OCI-LY7 (cell line): ENCODE results near the gene GNLY. TPM values are rescaled to one million over a fixed set of nuclear protein-coding genes. Genes with fewer than 3 reads are reported as not detected.

Experiments used
- BruUV-seq: library from RNA; stranded (reverse); fragments of 400-500 nt; replicated peaks from 2 replicates; lab custom pipeline; 2021; lab: Mats Ljungman, UMichigan
- CTCF ChIA-PET: fragments of 300-600 bp; sonication (Branson Sonifier 250); formaldehyde crosslinking; loops from one replicate; lab custom pipeline; 2022; ENCODE audit warnings: antibody characterized with exemption; ENCODE audit not compliant: unreplicated experiment; lab: Charles Lee
- POLR2A ChIA-PET: fragments of 300-600 bp; sonication (Branson Sonifier 250); formaldehyde crosslinking; loops from one replicate; lab custom pipeline; 2022; ENCODE audit warnings: antibody characterized with exemption; lab: Charles Lee
- DNase-seq: peaks from one replicate; pipeline ENCODE4 v3.0.0-alpha.2; 2015; ENCODE audit warnings: low spot score
- H2AFZ ChIP-seq: fragments of 200-600 bp; sonication (generic), shearing (Covaris generic); 2 replicates; pipeline ENCODE4 v1.6.1; 2014; ENCODE audit warnings: mild to moderate bottlenecking, antibody characterized with exemption, low read length, moderate library complexity
- H3K27ac ChIP-seq: fragments of 200-600 bp; sonication (generic); 2 replicates; pipeline ENCODE4 v1.5.1; 2014; ENCODE audit warnings: mixed run types, low read depth, mild to moderate bottlenecking, moderate library complexity, low read length, inconsistent platforms; ENCODE audit not compliant: poor library complexity, severe bottlenecking
- H3K36me3 ChIP-seq: fragments of 200-600 bp; sonication (generic); 2 replicates; pipeline ENCODE4 v1.6.1; 2014; ENCODE audit warnings: mild to moderate bottlenecking, antibody characterized with exemption, low read length, moderate library complexity, mixed read lengths; ENCODE audit not compliant: insufficient read depth
- H3K4me1 ChIP-seq: fragments of 200-600 bp; sonication (generic); 2 replicates; pipeline ENCODE4 v1.5.1; 2014; ENCODE audit warnings: mild to moderate bottlenecking, low read length; ENCODE audit not compliant: insufficient read depth, poor library complexity, severe bottlenecking
- H3K4me2 ChIP-seq: fragments of 200-600 bp; sonication (generic); 2 replicates; pipeline ENCODE4 v1.6.1; 2014; ENCODE audit warnings: mild to moderate bottlenecking, low read length
- H3K4me3 ChIP-seq: fragments of 200-600 bp; sonication (generic); 2 replicates; pipeline ENCODE4 v1.5.1; 2014; ENCODE audit warnings: mild to moderate bottlenecking, low read depth, low read length; ENCODE audit not compliant: poor library complexity, severe bottlenecking
- H3K79me2 ChIP-seq: fragments of 200-600 bp; sonication (generic); 2 replicates; pipeline ENCODE4 v1.6.1; 2016; ENCODE audit warnings: low read depth, mild to moderate bottlenecking, low read length, moderate library complexity, mixed read lengths; ENCODE audit not compliant: insufficient read depth
- H3K9me2 ChIP-seq: fragments of 200-600 bp; sonication (generic); 2 replicates; pipeline ENCODE4 v1.6.1; 2016; ENCODE audit warnings: mild to moderate bottlenecking, low read length, mixed read lengths; ENCODE audit not compliant: insufficient read depth
- H3K9me3 ChIP-seq: fragments of 200-600 bp; sonication (generic); 2 replicates; pipeline ENCODE4 v1.6.1; 2014; ENCODE audit warnings: mild to moderate bottlenecking, mixed run types, low read length, mixed read lengths
- H4K20me1 ChIP-seq: fragments of 200-600 bp; sonication (generic); 2 replicates; pipeline ENCODE4 v1.6.1; 2014; ENCODE audit warnings: mild to moderate bottlenecking, antibody characterized with exemption, low read length, moderate library complexity, mixed read lengths; ENCODE audit not compliant: insufficient read depth
- EZH2phosphoT487 ChIP-seq: fragments of 200-600 bp; sonication (generic); IDR thresholded peaks from 2 replicates; pipeline ENCODE4 v1.6.1; 2018; ENCODE audit warnings: low read depth, borderline replicate concordance, mild to moderate bottlenecking, mixed run types, antibody characterized with exemption, low read length, moderate library complexity, mixed read lengths
- intact Hi-C: fragments of 100-400 bp; cut with micrococcal nuclease; formaldehyde crosslinking; loops from one replicate; pipeline ENCODE4 v1.10.0; 2022; ENCODE audit not compliant: unreplicated experiment
- total RNA-seq, 2 experiments: library from RNA; depleted of rRNA in 1 of 2; stranded (reverse); fragments of >200 nt in 1 of 2; shearing (Covaris generic) in 1 of 2; gene quantifications; 2 replicates each; pipeline ENCODE4 v1.2.3, GENCODE V29; 2014 to 2022
- TF ChIP-seq, protein P1 (sequence below): fragments of 200-600 bp; sonication (generic); conservative IDR thresholded peaks from 2 replicates; pipeline ENCODE4 v1.5.1; 2014; ENCODE audit warnings: mild to moderate bottlenecking, antibody characterized with exemption, low read length, moderate library complexity, mixed read lengths

GNLY gene
- total RNA-seq, 2 experiments from 2014 or later = not detected

DNA sequence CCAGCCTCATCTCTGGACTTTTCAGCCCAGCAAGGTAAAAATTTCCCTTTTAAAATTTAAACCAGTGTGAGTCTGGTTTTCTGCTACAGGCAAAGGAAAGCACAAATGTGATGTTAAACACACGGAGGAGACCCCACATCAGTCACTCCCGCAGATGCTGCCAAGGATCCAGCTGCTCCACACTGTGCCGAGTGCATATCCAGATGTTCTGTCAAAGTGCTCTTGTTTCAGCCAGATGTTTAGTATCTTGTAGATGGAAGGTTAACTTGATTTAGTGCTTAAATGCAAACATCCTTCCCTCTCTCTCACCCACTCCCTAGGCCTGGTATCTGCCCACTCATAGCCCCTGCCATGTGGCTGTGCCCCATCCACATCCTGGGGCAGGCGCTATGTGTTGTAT, 43.8 kb downstream of the GNLY start:
- Histone ChIP-seq H3K4me3 (no peak overlapping the region), H3K4me1 (no peaks in the 10 kb centered on the region), H3K4me2 (no peak overlapping the region), H3K9me3 (no peaks in the 10 kb centered on the region), H3K79me2 (no peaks in the 10 kb centered on the region), H3K36me3 (no peaks in the 10 kb centered on the region), H4K20me1 (no peaks in the 10 kb centered on the region), H3K27ac (no peak overlapping the region), H2AFZ (no peak overlapping the region), H3K9me2 (no peaks in the 10 kb centered on the region)
- ChIA-PET POLR2A (no interaction called here), CTCF (no interaction called here)
- intact Hi-C loops = no loop called here
- DNase-seq = no peak
- TF ChIP-seq, protein P1, sequence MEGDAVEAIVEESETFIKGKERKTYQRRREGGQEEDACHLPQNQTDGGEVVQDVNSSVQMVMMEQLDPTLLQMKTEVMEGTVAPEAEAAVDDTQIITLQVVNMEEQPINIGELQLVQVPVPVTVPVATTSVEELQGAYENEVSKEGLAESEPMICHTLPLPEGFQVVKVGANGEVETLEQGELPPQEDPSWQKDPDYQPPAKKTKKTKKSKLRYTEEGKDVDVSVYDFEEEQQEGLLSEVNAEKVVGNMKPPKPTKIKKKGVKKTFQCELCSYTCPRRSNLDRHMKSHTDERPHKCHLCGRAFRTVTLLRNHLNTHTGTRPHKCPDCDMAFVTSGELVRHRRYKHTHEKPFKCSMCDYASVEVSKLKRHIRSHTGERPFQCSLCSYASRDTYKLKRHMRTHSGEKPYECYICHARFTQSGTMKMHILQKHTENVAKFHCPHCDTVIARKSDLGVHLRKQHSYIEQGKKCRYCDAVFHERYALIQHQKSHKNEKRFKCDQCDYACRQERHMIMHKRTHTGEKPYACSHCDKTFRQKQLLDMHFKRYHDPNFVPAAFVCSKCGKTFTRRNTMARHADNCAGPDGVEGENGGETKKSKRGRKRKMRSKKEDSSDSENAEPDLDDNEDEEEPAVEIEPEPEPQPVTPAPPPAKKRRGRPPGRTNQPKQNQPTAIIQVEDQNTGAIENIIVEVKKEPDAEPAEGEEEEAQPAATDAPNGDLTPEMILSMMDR = no peak
- no peak for TF ChIP-seq EZH2phosphoT487
- BruUV-seq = no TSS peak

- Histone ChIP-seq H3K36me3 (no peaks in the 10 kb centered on the region), H3K27ac (no peak overlapping the region), H3K4me2 (no peak overlapping the region), H2AFZ (no peak overlapping the region), H4K20me1 (no peaks in the 10 kb centered on the region), H3K9me3 (no peaks in the 10 kb centered on the region), H3K9me2 (no peaks in the 10 kb centered on the region), H3K4me1 (no peaks in the 10 kb centered on the region), H3K79me2 (no peaks in the 10 kb centered on the region), H3K4me3 (no peak overlapping the region)
- BruUV-seq = no TSS peak
- ChIA-PET POLR2A (interaction anchor here (1.0 kb wide), 1 partner anchor 62 kb away, joined by 4 read pairs; no protein-coding TSS in a partner anchor), CTCF (no interaction called here)
- intact Hi-C loops = no loop called here
- DNase-seq = no peak
- TF ChIP-seq, protein P1 = no peak
- no peak for TF ChIP-seq EZH2phosphoT487
Measured at GRCh38 chr2:85740193-85740592, 46.0 kb downstream of the GNLY start.

DNA sequence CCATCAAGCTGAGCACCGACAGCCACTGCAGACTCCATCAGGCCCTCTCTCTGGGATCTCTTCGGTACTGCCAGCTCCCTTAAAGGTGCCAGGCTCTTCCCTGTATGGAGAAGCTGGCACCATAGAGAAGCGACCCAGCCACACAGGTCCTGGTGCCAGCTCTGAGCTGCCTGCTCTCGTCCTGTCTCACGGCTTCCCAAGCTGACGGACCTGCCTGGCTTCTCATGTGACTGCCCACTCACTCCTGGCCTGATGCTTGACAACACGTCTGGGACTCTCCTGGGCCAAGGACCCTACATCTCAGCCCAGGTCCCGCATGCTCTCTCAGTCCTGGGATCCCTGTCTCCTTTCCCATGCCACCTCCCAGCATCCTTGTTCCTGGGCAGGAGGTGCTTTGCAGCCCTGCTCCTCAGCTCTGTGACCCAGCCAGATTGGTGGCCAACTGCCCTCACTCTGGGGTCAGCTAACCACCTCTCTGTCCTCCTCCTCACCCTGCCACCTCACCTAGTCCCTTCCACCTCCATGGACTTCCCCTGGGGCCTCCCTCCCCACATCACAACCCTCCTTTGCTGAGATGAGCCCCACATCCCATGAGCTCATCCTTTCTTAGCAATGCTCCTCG, 47.2 kb downstream of the GNLY start:
- Histone ChIP-seq H3K4me1 (no peaks in the 10 kb centered on the region), H2AFZ (no peak overlapping the region)
- TF ChIP-seq, protein P1 = no peak
- TF ChIP-seq EZH2phosphoT487 = no peak

More for the DNA sequence above, 47.2 kb downstream of the GNLY start:
- H3K27ac ChIP-seq = no peak overlapping the region
- DNase-seq = no peak
- H3K79me2 ChIP-seq = no peaks in the 10 kb centered on the region
- no peak overlapping the region for H3K4me3 ChIP-seq
- H4K20me1 ChIP-seq = no peaks in the 10 kb centered on the region
- H3K9me3 ChIP-seq = no peaks in the 10 kb centered on the region
- H3K4me2 ChIP-seq = no peak overlapping the region
- no peaks in the 10 kb centered on the region for H3K9me2 ChIP-seq
- ChIA-PET CTCF (interaction anchor here (0.8 kb wide), 1 partner anchor 86 kb away, joined by 3 read pairs; no protein-coding TSS in a partner anchor), POLR2A (interaction anchor here (0.5 to 1.0 kb wide), 2 partner anchors 60 to 354 kb away, joined by 3 to 4 read pairs; no protein-coding TSS in a partner anchor)
- intact Hi-C loops = no loop called here
- BruUV-seq = no TSS peak
- H3K36me3 ChIP-seq = no peaks in the 10 kb centered on the region
